K562 (cell line): ENCODE measurements around the gene POLR3GL. TPM values are rescaled to one million over a fixed set of nuclear protein-coding genes. Genes with fewer than 3 reads are reported as not detected.
A peak's percentile ranks its signal among the peaks of the same experiment; 100 is the strongest.

Experiments
- ARID1B ChIP-seq: fragments of 450-650 bp; IDR thresholded peaks from 2 replicates; pipeline ENCODE4 v1.6.1; 2016; ENCODE audit warnings: antibody characterized with exemption, mild to moderate bottlenecking, inconsistent platforms
- ARID3A ChIP-seq: IDR thresholded peaks from 2 replicates; pipeline ENCODE4 v1.6.1; 2012; ENCODE audit warnings: low read depth, low read length, improper control_type of control experiment, borderline replicate concordance
- ATF1 ChIP-seq, 2 experiments: fragments of 450-650 bp in 1 of 2; IDR thresholded peaks; 2 replicates each; pipeline ENCODE4 v1.6.1; 2016; ENCODE audit warnings: missing compliant biosample characterization in 1 of 2, missing genetic modification characterization in 1 of 2
- BDP1 ChIP-seq: IDR thresholded peaks from 3 replicates; pipeline ENCODE4 v1.6.1; 2011; ENCODE audit not compliant: insufficient read length, insufficient read depth
- CXXC5 ChIP-seq: fragments of 250-450 bp; sonication (Bioruptor Pico); IDR thresholded peaks from 2 replicates; pipeline ENCODE4 v1.8.0; 2022; ENCODE audit warnings: inconsistent platforms, mild to moderate bottlenecking, moderate library complexity
- ETV5 ChIP-seq: sonication (generic); formaldehyde crosslinking; IDR thresholded peaks from 2 replicates; pipeline ENCODE4 v1.4.0; 2020; ENCODE audit warnings: low read depth, mild to moderate bottlenecking, missing genetic modification reagents
- GATA2 ChIP-seq: sonication (generic); formaldehyde crosslinking; IDR thresholded peaks from 2 replicates; pipeline ENCODE4 v1.4.0; 2020; ENCODE audit warnings: mild to moderate bottlenecking, missing genetic modification reagents
- HLTF ChIP-seq: fragments of 450-650 bp; IDR thresholded peaks from 2 replicates; pipeline ENCODE4 v1.6.1; 2016
- HOXB6 ChIP-seq: fragments of 250-450 bp; sonication (Bioruptor Pico); IDR thresholded peaks from 2 replicates; pipeline ENCODE4 v1.5.1; 2022; ENCODE audit warnings: mild to moderate bottlenecking, borderline replicate concordance
- MYC ChIP-seq, 2 experiments: fragments of 250-450 bp in 1 of 2; sonication (Bioruptor Pico) in 1 of 2; IDR thresholded peaks; 2 replicates each; pipeline versions ENCODE4 v1.5.1 to v1.6.1; 2012 to 2021; ENCODE audit warnings: low read depth in 2 of 2, borderline replicate concordance in 1 of 2, improper control_type of control experiment in 1 of 2, low read length in 1 of 2, mild to moderate bottlenecking in 1 of 2, moderate library complexity in 1 of 2
- PHF21A ChIP-seq: fragments of 450-650 bp; IDR thresholded peaks from 2 replicates; pipeline ENCODE4 v1.6.1; 2017; ENCODE audit warnings: low read depth, borderline replicate concordance
- REST ChIP-seq, 2 experiments: fragments of 450-650 bp; formaldehyde crosslinking in 1 of 2; IDR thresholded peaks; 2 replicates each; pipeline versions ENCODE4 v1.4.0 to v1.6.1; 2014 to 2020; ENCODE audit warnings: mild to moderate bottlenecking in 2 of 2, borderline replicate concordance in 1 of 2, low read depth in 1 of 2
- RHOXF2B ChIP-seq: fragments of 250-450 bp; sonication (Bioruptor Pico); conservative IDR thresholded peaks from 2 replicates; pipeline ENCODE4 v1.5.1; 2021
- SMC3 ChIP-seq: conservative IDR thresholded peaks from 2 replicates; pipeline ENCODE4 v1.6.1; 2011; ENCODE audit warnings: low read depth, low read length, improper control_type of control experiment; ENCODE audit not compliant: insufficient read depth
- USF1 ChIP-seq: sonication (generic); formaldehyde crosslinking; IDR thresholded peaks from 2 replicates; pipeline ENCODE4 v1.9.0; 2022; ENCODE audit warnings: mild to moderate bottlenecking, missing genetic modification reagents
- ZNF197 ChIP-seq: fragments of 200-800 bp; sonication (Bioruptor generic); IDR thresholded peaks from 2 replicates; pipeline ENCODE4 v1.6.1; 2016; ENCODE audit warnings: low read depth, missing genetic modification characterization, missing compliant biosample characterization
- polyA plus RNA-seq, 8 experiments: library from polyadenylated mRNA; depleted of rRNA in 4 of 8; stranded (reverse) in 5 of 8; unstranded in 3 of 8; fragments of >200 nt; fragmentation: Nextera tagmentation in 2 of 8; fragmentation: Illumina TruSeq in 1 of 8; extraction: Ambion mirVana in 2 of 8; extraction: Trizol in 1 of 8; gene quantifications; 2 replicates each; pipeline versions ENCODE4 v1.2.1 to v1.2.3, GENCODE V29; 2011 to 2014; ENCODE audit warnings: inconsistent platforms in 1 of 8, missing spikeins in 1 of 8
- total RNA-seq, 7 experiments: library from RNA; depleted of rRNA in 6 of 7; stranded (reverse); fragments of >200 nt in 6 of 7; fragmentation: Illumina TruSeq in 2 of 7; extraction: Trizol in 2 of 7; gene quantifications; 2 replicates each; pipeline versions ENCODE4 v1.2.1 to v1.2.3, GENCODE V29; 2011 to 2021; ENCODE audit warnings: low replicate concordance in 1 of 7

Gene POLR3GL
- total and polyA plus RNA-seq, 9 of the 15 experiments (the other 6 are each of a cell fraction or from before 2014, with no cell fraction given): 14.6 to 48.4 (median 38.2) TPM

DNA sequence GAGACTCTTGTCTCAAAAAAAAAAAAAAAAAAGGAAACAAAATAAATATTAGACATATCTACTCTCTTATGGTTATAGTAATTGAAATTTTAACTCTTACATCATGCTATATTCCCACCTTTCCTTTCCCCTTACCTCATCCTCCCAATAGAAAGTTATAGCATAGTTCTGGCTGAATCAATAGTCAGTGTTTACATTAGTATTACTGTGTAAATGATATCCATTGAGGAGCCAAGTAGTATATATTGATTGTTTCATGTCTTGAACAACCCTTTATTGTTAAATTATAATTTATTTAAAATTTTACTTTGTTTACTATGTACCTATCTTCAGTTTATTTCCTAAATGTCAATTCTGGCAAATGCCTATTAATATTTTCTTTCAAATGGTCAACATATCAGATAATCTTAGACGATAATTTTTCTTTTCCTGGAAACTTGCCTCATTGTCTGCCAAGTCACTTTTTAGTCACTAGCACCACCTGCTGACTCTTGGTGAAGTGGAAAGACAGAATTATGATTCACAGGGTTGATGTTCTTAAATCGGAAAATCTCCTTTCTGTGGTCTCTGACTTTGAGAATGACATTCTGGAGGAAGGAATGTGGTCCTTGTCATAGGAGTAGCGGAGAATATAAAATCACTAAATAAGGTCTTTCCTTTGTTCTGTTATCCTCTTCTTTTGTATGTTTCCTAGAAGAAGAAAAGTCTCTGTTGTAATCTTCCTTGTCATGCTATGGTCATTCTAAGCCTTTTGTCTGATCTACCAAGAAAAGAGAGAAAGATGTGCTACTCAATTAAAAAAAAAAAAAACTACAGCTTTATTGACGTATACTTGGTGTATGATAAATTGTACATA, 48.4 kb downstream of the POLR3GL start (continued):
- TF ChIP-seq REST (IDR thresholded peaks at IDR 0.05; ENCODE audit: borderline replicate concordance): peak; percentile 91
- TF ChIP-seq REST (CRISPR knock-in tag; IDR thresholded peaks at IDR 0.05; ENCODE audit: low read depth): no peak
- peak; percentile 41; the same call in 1 of the 2 replicates for TF ChIP-seq MYC (IDR thresholded peaks at IDR 0.05; ENCODE audit: low read depth, low read length)
- TF ChIP-seq MYC (CRISPR knock-in tag; IDR thresholded peaks at IDR 0.05; ENCODE audit: borderline replicate concordance, low read depth): no peak
- no peak for TF ChIP-seq HLTF
- TF ChIP-seq HOXB6 (CRISPR knock-in tag): no peak
- no peak for TF ChIP-seq USF1 (CRISPR knock-in tag)
- peak; percentile 46; the same call in 1 of the 2 replicates for TF ChIP-seq ARID1B
- TF ChIP-seq PHF21A: no peak
- TF ChIP-seq ZNF197 (CRISPR knock-in tag): no peak
- TF ChIP-seq GATA2: peak; percentile 68; the same call in 1 of the 2 replicates
- no peak for TF ChIP-seq ATF1 (CRISPR knock-in tag; IDR thresholded peaks at IDR 0.05)
- no peak; the same call in none of the 2 replicates for TF ChIP-seq ATF1 (tag; IDR thresholded peaks at IDR 0.05)
- no peak for TF ChIP-seq RHOXF2B (CRISPR knock-in tag)
- no peak for TF ChIP-seq CXXC5 (CRISPR knock-in tag)
- TF ChIP-seq BDP1: no peak
- TF ChIP-seq ARID3A: peak; percentile 92; the same call in 1 of the 2 replicates
- peak; percentile 85 for TF ChIP-seq SMC3
- TF ChIP-seq ETV5 (CRISPR knock-in tag): no peak
